ENCODE measurements around the gene DCP1A. TPM values are rescaled to one million over a fixed set of nuclear protein-coding genes. Genes with fewer than 3 reads are reported as not detected.

Gene DCP1A
- total and polyA plus RNA-seq, 2 of the 13 experiments (the other 11 are each of a cell fraction or from before 2014, with no cell fraction given): 14.2 to 41.2 TPM

GRCh38 chr3:53334742-53335141 is 12.6 kb downstream of the DCP1A start:
- 99% methylated on average over 6 of the region's 6 CpGs for WGBS (ENCODE audit: low lambda C conversion rate)
- H3K36me3 ChIP-seq (replicated peaks in 1 of 2; ENCODE audit: control insufficient read depth in 1 of 2, insufficient read depth in 2 of 2, low read length in 2 of 2): peaks cover 6 to 52% of the 10 kb centered on the region in 2 experiments
- no peaks in the 10 kb centered on the region for H4K20me1 ChIP-seq (ENCODE audit: insufficient read depth, low read length)
- TF ChIP-seq ZNF609 (CRISPR knock-in tag; IDR thresholded peaks at IDR 0.05; ENCODE audit: borderline replicate concordance) (no peak), ZNF317 (CRISPR knock-in tag; IDR thresholded peaks at IDR 0.05) (0 out of 2 replicates have a peak, but pooled peaks have one; percentile 23)
- H3K27me3 ChIP-seq (ENCODE audit: control insufficient read depth in 1 of 2, insufficient read depth in 2 of 2, low read length in 2 of 2): no peaks in the 10 kb centered on the region
- in situ Hi-C loops (cut with HindIII; ENCODE audit: extremely low pct_ligation_motif_present, low pct_unique_long_range_greater_than_20kb): no loop called here
- H3K27ac ChIP-seq (ENCODE audit: extremely low read length, insufficient read depth, low read length): no peak overlapping the region
- no peak overlapping the region for H2AFZ ChIP-seq (ENCODE audit: low read length)
- H3K9ac ChIP-seq (ENCODE audit: insufficient read depth, low read depth, low read length): no peak overlapping the region
- ATAC-seq: no peak
- ChIA-PET POLR2A (interaction anchor here (2.2 kb wide), 1 partner anchor 13 kb away, joined by 7 read pairs; the partner anchor contains the start of gene DCP1A), CTCF (ENCODE audit: low intra/inter-chr PET ratio, low total read pairs) (no interaction called here)
- no peak for FAIRE-seq
- no peaks in the 10 kb centered on the region for H3K9me3 ChIP-seq (ENCODE audit: low read length)
- H3K79me2 ChIP-seq (ENCODE audit: insufficient read depth, low read length): peaks cover 40% of the 10 kb centered on the region
- H3K4me3 ChIP-seq (replicated peaks in 1 of 3; ENCODE audit: insufficient read depth in 1 of 3, low read depth in 2 of 3, low read length in 3 of 3): no peak overlapping the region
- intact Hi-C loops (cut with micrococcal nuclease; ENCODE audit: unreplicated experiment): no loop called here
- no peaks in the 10 kb centered on the region for H3K4me1 ChIP-seq (ENCODE audit: insufficient read depth, low read length)
- H3K4me2 ChIP-seq (ENCODE audit: low read depth, low read length): no peak overlapping the region
- no TSS peak for BruUV-seq (replicated peaks)
- no peak for DNase-seq (ENCODE audit: low spot score)

- Histone ChIP-seq H3K36me3 (replicated peaks in 1 of 2; ENCODE audit: control insufficient read depth in 1 of 2, insufficient read depth in 2 of 2, low read length in 2 of 2) (peaks cover 6 to 61% of the 10 kb centered on the region in 2 experiments), H4K20me1 (ENCODE audit: insufficient read depth, low read length) (0 out of 2 replicates have a peak, but pooled peaks cover 7% of the 10 kb centered on the region), H3K4me1 (ENCODE audit: insufficient read depth, low read length) (no peaks in the 10 kb centered on the region), H3K4me2 (ENCODE audit: low read depth, low read length) (no peak overlapping the region), H3K9me3 (ENCODE audit: low read length) (no peaks in the 10 kb centered on the region), H3K27me3 (ENCODE audit: control insufficient read depth in 1 of 2, insufficient read depth in 2 of 2, low read length in 2 of 2) (no peaks in the 10 kb centered on the region), H3K4me3 (replicated peaks in 1 of 3; ENCODE audit: insufficient read depth in 1 of 3, low read depth in 2 of 3, low read length in 3 of 3) (no peak overlapping the region), H3K79me2 (ENCODE audit: insufficient read depth, low read length) (peaks cover 42% of the 10 kb centered on the region), H3K27ac (ENCODE audit: extremely low read length, insufficient read depth, low read length) (no peak overlapping the region), H2AFZ (ENCODE audit: low read length) (no peak overlapping the region), H3K9ac (ENCODE audit: insufficient read depth, low read depth, low read length) (no peak overlapping the region)
- in situ Hi-C loops (cut with HindIII; ENCODE audit: extremely low pct_ligation_motif_present, low pct_unique_long_range_greater_than_20kb): no loop called here
- intact Hi-C loops (cut with micrococcal nuclease; ENCODE audit: unreplicated experiment): no loop called here
- ATAC-seq (no peak), DNase-seq (ENCODE audit: low spot score) (no peak), FAIRE-seq (no peak)
- ChIA-PET POLR2A (no interaction called here), CTCF (ENCODE audit: low intra/inter-chr PET ratio, low total read pairs) (no interaction called here)
- 100% methylated on average over 1 of the region's 1 CpG for WGBS (ENCODE audit: low lambda C conversion rate)
- BruUV-seq (replicated peaks): no TSS peak
- no peak for TF ChIP-seq PRDM10 (CRISPR knock-in tag; IDR thresholded peaks at IDR 0.05; ENCODE audit: low read depth)
- TF ChIP-seq PHF8 (CRISPR knock-in tag; IDR thresholded peaks at IDR 0.05): no peak
- no peak for TF ChIP-seq BCL3 (CRISPR knock-in tag; IDR thresholded peaks at IDR 0.05)
- TF ChIP-seq IKZF4 (CRISPR knock-in tag; IDR thresholded peaks at IDR 0.05; ENCODE audit: borderline replicate concordance, low read depth, not compliant biosample characterization): no peak
Observed at GRCh38 chr3:53331871-53332270, 15.5 kb downstream of the DCP1A start.
